Neural cell (in vitro differentiated cells): ENCODE data around the gene GLI3. TPM values are rescaled to one million over a fixed set of nuclear protein-coding genes. Genes with fewer than 3 reads are reported as not detected.

Experiments
- H2AFZ ChIP-seq: fragments of 200-600, 300-800 bp; sonication (generic), shearing (Covaris generic); 2 replicates; pipeline ENCODE4 v1.6.0; 2014; ENCODE audit warnings: low read depth, mild to moderate bottlenecking, antibody characterized with exemption, low read length, moderate library complexity
- H3F3A ChIP-seq: fragments of 200-600 bp; shearing (Covaris generic); 2 replicates; pipeline ENCODE4 v1.6.1; 2016; ENCODE audit warnings: mild to moderate bottlenecking, moderate library complexity, mixed read lengths, antibody characterized with exemption, low read length; ENCODE audit not compliant: insufficient read depth, poor library complexity, severe bottlenecking
- H3K27ac ChIP-seq: fragments of 200-600, 300-800 bp; sonication (generic), shearing (Covaris generic); 2 replicates; pipeline ENCODE4 v1.5.1; 2014; ENCODE audit warnings: mild to moderate bottlenecking, low read length, moderate library complexity
- H3K27me3 ChIP-seq: fragments of 300-800, 200-600 bp; sonication (generic), shearing (Covaris generic); 2 replicates; pipeline ENCODE4 v1.6.0; 2014; ENCODE audit warnings: mild to moderate bottlenecking, low read depth, low read length, moderate library complexity; ENCODE audit not compliant: insufficient read depth
- H3K36me3 ChIP-seq: fragments of 300-800, 200-600 bp; sonication (generic), shearing (Covaris generic); 2 replicates; pipeline ENCODE4 v1.5.1; 2014; ENCODE audit warnings: mild to moderate bottlenecking, antibody characterized with exemption, low read length, moderate library complexity; ENCODE audit not compliant: insufficient read depth
- H3K4me2 ChIP-seq: fragments of 300-800, 200-600 bp; sonication (generic), shearing (Covaris generic); 2 replicates; pipeline ENCODE4 v1.6.0; 2014; ENCODE audit warnings: mild to moderate bottlenecking, low read length
- H3K4me3 ChIP-seq: fragments of 300-800, 200-600 bp; sonication (generic), shearing (Covaris generic); 2 replicates; pipeline ENCODE4 v1.5.1; 2014; ENCODE audit warnings: mild to moderate bottlenecking, low read length, moderate library complexity
- H3K79me2 ChIP-seq: fragments of 200-600 bp; shearing (Covaris generic); replicated peaks from 2 replicates; pipeline ENCODE4 v1.6.0; 2014; ENCODE audit warnings: mild to moderate bottlenecking, low read length, moderate library complexity; ENCODE audit not compliant: insufficient read depth
- H3K9ac ChIP-seq: fragments of 300-800, 200-600 bp; sonication (generic), shearing (Covaris generic); 2 replicates; pipeline ENCODE4 v1.6.1; 2016; ENCODE audit warnings: mild to moderate bottlenecking, low read length, mixed read lengths
- H3K9me2 ChIP-seq: fragments of 200-600 bp; shearing (Covaris generic); 2 replicates; pipeline ENCODE4 v1.6.1; 2016; ENCODE audit warnings: mild to moderate bottlenecking, low read length, mixed read lengths; ENCODE audit not compliant: insufficient read depth
- H3K9me3 ChIP-seq: fragments of 200-600, 300-800 bp; sonication (generic), shearing (Covaris generic); 2 replicates; pipeline ENCODE4 v1.6.1; 2016; ENCODE audit warnings: mild to moderate bottlenecking, mixed run types, low read length, moderate library complexity, mixed read lengths
- H4K20me1 ChIP-seq: fragments of 200-600 bp; shearing (Covaris generic); 2 replicates; pipeline ENCODE4 v1.6.1; 2016; ENCODE audit warnings: mild to moderate bottlenecking, mixed run types; ENCODE audit not compliant: insufficient read depth
- EP300 ChIP-seq: fragments of 450-650 bp; conservative IDR thresholded peaks from 2 replicates; pipeline ENCODE4 v1.6.1; 2014; ENCODE audit warnings: antibody characterized with exemption, mild to moderate bottlenecking, moderate library complexity; ENCODE audit not compliant: poor library complexity, severe bottlenecking
- EZH2 ChIP-seq: fragments of 200-600, 300-800 bp; shearing (Covaris generic), sonication (generic); IDR thresholded peaks from 2 replicates; pipeline ENCODE4 v1.6.1; 2014; ENCODE audit warnings: antibody characterized with exemption, low read length, borderline replicate concordance, mild to moderate bottlenecking; ENCODE audit not compliant: insufficient read depth, poor library complexity, severe bottlenecking
- MXI1 ChIP-seq: fragments of 450-650 bp; conservative IDR thresholded peaks from 2 replicates; pipeline ENCODE4 v1.6.1; 2014; ENCODE audit warnings: antibody characterized with exemption, mild to moderate bottlenecking; ENCODE audit not compliant: poor library complexity, severe bottlenecking
- POLR2AphosphoS5 ChIP-seq: IDR thresholded peaks from 2 replicates; pipeline ENCODE4 v1.6.1; 2012
- RAD21 ChIP-seq: fragments of 450-650 bp; conservative IDR thresholded peaks from 2 replicates; pipeline ENCODE4 v1.6.1; 2014; ENCODE audit warnings: antibody characterized with exemption, mild to moderate bottlenecking, moderate library complexity
- REST ChIP-seq: IDR thresholded peaks from 2 replicates; pipeline ENCODE4 v1.6.1; 2012; ENCODE audit warnings: borderline replicate concordance
- SMC3 ChIP-seq: fragments of 450-650 bp; conservative IDR thresholded peaks from 2 replicates; pipeline ENCODE4 v1.6.1; 2014; ENCODE audit warnings: antibody characterized with exemption, mild to moderate bottlenecking, moderate library complexity; ENCODE audit not compliant: poor library complexity
- TAF1 ChIP-seq: IDR thresholded peaks from 2 replicates; pipeline ENCODE4 v1.6.1; 2012; ENCODE audit warnings: low read depth
- polyA plus RNA-seq: library from polyadenylated mRNA; depleted of rRNA; stranded (reverse); fragments of >200 nt; gene quantifications from 2 replicates; pipeline ENCODE4 v1.2.3, GENCODE V29; 2014
- TF ChIP-seq, protein P1 (sequence below): fragments of 450-650 bp; IDR thresholded peaks from 2 replicates; pipeline ENCODE4 v1.5.1; 2014; ENCODE audit warnings: antibody characterized with exemption, mild to moderate bottlenecking, moderate library complexity; ENCODE audit not compliant: poor library complexity, severe bottlenecking

The GLI3 gene
- polyA plus RNA-seq, 1 donor from 2014 or later, result 0.19 TPM

DNA sequence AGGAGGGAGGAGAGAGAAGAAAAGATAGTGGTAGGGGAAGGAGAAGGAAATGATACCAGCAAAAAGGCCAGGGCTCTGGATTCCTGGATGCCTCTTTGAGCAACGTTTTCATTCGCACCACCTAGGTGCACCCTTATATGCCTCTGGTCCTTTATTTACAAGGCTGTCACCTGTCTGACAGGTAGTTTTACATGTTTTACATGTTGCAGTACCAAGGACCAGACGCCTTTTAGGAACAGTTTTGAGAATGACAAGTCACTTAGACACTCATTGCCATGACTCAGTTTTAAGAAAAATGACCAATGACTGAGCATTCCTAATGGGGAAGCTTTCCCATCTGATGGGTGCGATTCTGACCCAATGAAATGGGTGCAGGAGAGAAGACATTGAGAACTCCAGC lies 119.8 kb downstream of the GLI3 start:
- no peaks in the 10 kb centered on the region for H3K9me3 ChIP-seq
- H3F3A ChIP-seq, result no peaks in the 10 kb centered on the region
- H3K4me2 ChIP-seq, result no peak overlapping the region
- H3K9ac ChIP-seq, result no peak overlapping the region
- no peaks in the 10 kb centered on the region for H3K36me3 ChIP-seq
- H3K9me2 ChIP-seq, result no peaks in the 10 kb centered on the region
- H3K27ac ChIP-seq, result no peak overlapping the region
- H2AFZ ChIP-seq, result no peak overlapping the region
- no peaks in the 10 kb centered on the region for H3K27me3 ChIP-seq
- H3K4me3 ChIP-seq, result no peak overlapping the region
- no peak for TF ChIP-seq MXI1
- TF ChIP-seq REST, result no peak
- TF ChIP-seq EP300, result no peak
- TF ChIP-seq RAD21, result no peak
- no peak for TF ChIP-seq EZH2
- TF ChIP-seq, protein P1, sequence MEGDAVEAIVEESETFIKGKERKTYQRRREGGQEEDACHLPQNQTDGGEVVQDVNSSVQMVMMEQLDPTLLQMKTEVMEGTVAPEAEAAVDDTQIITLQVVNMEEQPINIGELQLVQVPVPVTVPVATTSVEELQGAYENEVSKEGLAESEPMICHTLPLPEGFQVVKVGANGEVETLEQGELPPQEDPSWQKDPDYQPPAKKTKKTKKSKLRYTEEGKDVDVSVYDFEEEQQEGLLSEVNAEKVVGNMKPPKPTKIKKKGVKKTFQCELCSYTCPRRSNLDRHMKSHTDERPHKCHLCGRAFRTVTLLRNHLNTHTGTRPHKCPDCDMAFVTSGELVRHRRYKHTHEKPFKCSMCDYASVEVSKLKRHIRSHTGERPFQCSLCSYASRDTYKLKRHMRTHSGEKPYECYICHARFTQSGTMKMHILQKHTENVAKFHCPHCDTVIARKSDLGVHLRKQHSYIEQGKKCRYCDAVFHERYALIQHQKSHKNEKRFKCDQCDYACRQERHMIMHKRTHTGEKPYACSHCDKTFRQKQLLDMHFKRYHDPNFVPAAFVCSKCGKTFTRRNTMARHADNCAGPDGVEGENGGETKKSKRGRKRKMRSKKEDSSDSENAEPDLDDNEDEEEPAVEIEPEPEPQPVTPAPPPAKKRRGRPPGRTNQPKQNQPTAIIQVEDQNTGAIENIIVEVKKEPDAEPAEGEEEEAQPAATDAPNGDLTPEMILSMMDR, result no peak
- no peak for TF ChIP-seq SMC3
- TF ChIP-seq TAF1, result no peak
- no peak for TF ChIP-seq POLR2AphosphoS5
- peaks cover 98% of the 10 kb centered on the region for H3K79me2 ChIP-seq
- H4K20me1 ChIP-seq, result no peaks in the 10 kb centered on the region

DNA sequence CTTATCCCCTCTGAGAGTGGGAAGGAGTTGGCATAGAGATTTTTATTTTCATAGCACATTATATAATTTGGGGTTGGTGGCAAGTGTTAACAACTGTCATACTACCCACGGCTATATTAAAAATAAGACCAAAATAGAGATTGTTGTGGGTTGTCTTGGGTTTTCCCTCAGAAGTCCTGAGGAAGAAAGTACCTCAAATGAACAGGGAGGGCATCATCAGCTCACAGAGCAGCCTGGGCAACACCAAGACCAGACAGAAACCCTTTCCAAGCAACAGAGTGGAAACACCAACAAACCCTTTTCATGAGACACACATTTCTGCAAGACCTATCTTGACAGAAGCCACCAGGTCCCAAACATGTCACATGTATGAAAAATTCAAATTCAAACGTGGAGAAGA lies 121.2 kb downstream of the GLI3 start:
- Histone ChIP-seq H3K27ac (no peak overlapping the region), H3K9me2 (no peaks in the 10 kb centered on the region), H3K79me2 (peaks cover 97% of the 10 kb centered on the region), H3K9me3 (no peaks in the 10 kb centered on the region), H3F3A (no peaks in the 10 kb centered on the region), H3K9ac (no peak overlapping the region), H2AFZ (no peak overlapping the region), H3K36me3 (no peaks in the 10 kb centered on the region), H3K4me3 (no peak overlapping the region), H3K27me3 (no peaks in the 10 kb centered on the region), H3K4me2 (no peak overlapping the region), H4K20me1 (no peaks in the 10 kb centered on the region)
- TF ChIP-seq EP300 (no peak), SMC3 (no peak), POLR2AphosphoS5 (no peak), MXI1 (no peak), EZH2 (no peak), RAD21 (no peak), REST (no peak), TAF1 (no peak)
- TF ChIP-seq, protein P1, result no peak
